CD1c-positive myeloid dendritic cell (primary cell): Measurements from ENCODE around the gene KLF15.

Source experiments
- DNase-seq: peaks from one replicate; pipeline ENCODE4 v3.0.0-alpha.2; 2016; ENCODE audit errors: extremely low spot score

The KLF15 gene

DNA sequence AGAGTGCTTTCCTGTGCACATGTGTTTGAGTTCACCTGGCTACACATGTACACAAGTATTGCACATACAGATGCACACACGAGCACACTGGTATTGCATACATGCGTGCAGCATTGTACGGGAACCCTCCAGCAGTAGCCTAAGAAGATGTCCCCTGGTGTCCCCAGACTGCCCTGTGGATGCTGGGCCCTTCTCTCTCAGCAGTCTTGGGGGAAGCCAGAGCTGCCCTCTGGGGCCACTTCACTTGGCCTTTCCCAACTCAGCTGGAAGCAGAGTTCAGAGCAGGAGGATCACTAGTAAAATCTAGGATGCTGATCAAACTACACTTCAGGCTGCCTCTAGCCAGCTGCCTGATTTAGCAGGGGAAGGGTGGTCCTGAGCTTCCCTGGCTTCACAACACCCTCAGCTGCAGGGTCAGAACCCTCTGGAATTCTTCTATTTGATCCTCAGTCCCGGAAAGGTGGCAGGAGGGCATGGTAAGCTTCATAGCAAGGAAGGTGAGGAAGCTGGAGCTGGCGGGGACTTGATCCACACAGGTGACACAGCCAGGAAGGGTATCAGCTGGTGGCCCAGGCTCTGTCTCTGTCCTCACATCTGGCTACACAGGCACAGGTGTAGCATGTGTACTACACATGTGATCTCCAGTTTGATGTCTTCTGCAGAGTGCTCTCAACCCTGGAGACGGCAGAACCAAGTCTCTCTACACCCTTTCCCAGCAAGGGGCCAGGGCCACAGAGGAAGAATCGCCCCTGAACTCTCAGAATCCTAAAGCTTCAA lies 36.5 kb downstream of the KLF15 start:
- DNase-seq: no peak

DNA sequence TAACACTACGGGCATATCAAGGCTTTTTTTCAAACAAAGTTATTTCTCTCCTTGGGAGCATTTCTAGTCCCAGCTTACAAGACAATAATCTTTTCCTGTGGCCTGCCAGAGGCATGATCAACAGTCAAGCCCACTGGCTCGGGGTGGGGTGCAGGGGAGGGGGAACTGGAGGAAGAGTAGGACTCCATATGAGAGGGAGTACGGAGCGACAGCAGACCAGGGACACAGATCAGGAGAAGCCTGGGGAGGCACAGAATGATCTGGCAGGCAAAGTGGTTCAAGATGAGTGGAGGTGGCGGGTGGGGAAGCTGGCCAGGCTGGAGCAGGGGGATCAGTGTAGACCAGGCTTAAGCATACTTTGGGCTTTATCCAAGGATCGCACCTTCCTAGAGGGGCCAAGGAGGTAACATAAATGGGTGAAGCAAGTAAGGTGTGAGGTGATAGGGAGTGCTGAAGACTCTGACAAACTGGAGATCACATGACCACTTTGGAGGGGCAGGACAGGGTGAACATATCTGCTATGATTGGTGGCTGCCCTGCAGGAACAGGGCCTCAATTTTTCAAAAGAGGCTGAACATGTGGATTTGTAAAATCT lies 37.4 kb downstream of the KLF15 start:
- no peak for DNase-seq

- no peak for DNase-seq
Observed at GRCh38 chr3:126317029-126317996, 39.9 kb downstream of the KLF15 start.

DNA sequence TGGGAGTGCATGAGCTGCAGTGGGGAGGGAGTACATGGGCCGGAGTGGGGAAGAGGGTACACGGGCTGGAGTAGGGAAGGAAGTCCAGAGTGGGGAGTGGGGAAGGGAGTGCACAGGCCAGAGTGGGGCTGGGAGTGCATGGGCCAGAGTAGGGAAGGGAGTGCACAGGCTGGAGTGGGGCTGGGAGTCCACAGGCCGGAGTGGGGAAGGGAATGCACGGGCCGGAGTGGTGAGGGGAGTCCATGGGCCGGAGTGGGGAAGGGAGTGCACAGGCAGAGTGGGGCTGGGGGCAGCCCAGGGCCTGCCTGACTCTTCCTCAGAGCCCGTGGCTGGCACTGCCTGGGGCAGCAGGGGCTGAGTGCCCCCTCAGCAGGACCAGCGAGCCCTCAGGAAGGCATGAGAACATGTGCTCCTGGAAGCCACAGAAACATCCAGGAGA lies 40.7 kb downstream of the KLF15 start:
- DNase-seq: no peak

- no peak for DNase-seq
Observed at GRCh38 chr3:126316031-126316461, 41.2 kb downstream of the KLF15 start.

DNA sequence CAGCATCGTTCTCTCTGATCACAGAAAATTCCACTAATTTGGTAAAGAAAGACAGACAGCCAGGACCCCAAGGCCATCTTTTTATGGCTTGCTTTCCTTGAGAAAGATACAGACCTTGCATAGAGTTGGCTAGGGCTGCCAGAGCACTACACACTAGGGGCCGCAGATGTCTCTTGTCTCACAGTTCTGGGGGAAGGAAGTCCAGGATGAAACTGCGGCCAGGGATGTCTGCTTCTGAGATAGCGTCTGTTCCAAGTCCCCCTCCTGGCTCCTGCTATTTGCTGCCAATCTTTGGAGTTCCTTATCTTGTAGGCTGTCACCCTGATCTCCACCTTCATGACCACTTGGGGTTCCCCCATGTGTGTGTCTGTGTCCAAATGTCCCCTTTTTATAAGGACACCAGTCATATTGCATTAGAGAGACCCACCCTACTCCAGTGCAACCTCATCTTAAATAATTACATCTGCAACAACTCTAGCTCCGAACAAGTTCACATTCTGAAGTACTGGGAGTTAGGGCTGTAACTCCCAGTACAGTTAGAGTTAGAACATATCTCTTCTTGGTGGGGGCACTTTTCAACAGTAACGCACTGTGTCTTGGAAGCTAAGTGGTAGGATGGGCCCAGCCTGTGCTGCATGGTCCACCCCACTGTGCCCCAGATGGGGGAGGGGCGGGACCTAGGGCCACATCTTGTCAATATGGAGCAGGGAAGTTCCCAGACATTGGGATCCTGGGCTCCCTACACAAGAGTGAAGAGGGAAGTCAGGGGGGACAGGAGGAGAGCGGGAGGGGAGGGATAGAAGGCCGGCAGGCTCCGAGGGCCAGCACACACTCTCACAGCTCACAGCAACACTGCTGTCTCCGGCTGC lies 42.2 kb downstream of the KLF15 start:
- DNase-seq: no peak

- no peak for DNase-seq
Observed at GRCh38 chr3:126314305-126314789, 42.9 kb downstream of the KLF15 start.

DNA sequence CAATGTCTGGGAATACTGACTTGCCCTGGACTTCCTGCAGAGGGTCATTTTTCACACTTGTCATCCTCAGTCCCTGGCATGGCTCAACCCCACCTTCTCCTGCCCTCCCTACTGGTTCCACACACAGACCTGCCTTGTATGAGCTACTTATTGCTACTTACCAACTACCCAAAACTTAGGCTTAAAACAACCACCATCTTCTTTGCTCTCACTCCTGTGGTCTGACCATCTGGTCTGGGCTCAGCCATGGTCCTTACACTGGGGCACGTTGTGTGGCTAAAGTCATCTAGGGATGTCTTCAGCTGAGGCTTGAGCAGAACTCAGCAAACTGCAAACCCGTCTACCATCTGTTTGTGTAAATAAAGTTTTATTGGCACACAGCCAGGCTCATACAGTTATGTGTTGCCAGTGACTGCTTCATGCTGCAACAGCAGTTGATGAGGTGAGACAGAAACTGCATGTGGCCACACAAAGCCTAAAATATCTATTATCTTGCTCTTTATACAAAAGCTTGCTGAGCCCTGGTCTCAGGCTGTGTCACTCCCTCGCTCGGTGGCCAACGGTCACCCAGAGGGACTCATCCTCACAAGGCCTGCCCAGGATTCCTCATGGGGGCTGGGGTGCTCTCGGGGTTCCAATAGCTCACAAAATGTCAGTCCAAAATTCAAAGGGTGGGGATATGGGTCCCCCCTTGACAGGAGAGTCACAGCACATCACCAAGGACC lies 43.5 kb downstream of the KLF15 start:
- DNase-seq: no peak

GRCh38 chr3:126313166-126313565 lies 44.0 kb downstream of the KLF15 start:
- DNase-seq: no peak

DNA sequence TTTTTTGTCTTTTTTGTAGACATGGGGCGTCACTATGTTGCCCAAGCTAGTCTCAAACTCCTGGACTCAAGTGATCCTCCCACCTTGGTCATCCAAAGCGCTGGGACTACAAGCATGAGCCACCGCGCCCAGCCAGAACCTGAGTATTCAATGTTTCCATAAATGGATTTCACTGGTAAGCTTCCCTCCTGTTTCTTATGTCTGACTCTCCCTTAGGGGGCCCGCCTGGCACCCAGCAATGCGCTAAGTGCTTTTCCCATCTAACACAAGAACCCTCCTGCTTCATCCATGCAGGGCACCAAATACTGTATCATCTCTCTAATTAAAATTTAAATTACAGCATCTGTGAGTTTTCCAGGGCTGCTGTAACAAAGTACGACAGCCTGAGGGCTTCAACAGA lies 44.9 kb downstream of the KLF15 start:
- DNase-seq: no peak

DNA sequence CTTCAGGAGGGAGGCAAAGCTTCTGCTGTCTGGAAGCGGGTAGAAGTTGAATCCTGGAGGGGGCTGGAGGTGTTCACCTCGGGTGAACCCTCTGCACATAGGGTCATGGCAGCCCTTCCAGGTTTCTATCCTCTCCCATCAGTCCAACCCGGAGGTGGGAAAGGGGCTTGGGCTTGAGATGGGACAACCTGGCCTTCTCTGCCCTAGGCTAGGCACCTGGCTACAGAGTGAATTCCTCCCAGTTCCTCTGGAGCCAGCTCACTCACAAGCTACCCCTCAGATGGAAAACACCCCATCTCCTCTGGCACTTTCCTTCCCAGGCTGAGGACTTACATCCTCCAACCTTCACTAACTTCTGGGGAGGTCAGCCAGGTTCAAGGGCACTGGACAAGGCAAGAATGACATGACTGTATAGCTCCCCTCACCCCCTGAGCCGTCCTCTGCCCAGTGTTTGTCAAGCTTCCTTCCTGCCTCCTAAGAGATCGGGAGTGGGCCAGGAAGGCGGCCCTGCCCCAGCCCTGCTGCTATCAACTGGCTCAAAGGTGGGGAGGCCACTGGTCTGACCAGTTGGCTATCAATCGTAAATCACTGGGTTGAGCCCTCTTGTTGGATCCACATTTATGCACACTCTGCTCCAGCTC lies 45.8 kb downstream of the KLF15 start:
- no peak for DNase-seq

DNA sequence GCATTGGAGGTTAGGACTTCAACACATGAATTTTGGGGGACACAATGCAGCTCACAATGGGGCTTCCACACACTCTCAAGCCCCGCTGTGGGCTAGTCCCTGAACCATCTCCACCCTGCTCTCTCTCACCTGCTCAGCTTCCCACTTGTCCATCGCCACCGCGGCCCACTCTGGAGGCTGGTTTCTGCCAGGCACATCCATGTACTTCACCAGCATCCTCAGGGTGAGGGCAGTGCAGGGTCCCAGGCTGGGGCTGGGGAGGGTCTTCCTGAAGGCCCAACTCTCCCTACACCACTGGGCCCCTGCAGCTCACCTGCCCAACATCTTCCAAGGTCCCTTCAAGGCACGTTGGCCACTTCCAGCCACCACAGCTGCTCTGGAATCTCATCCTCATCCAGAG lies 46.4 kb downstream of the KLF15 start:
- DNase-seq: no peak

DNA sequence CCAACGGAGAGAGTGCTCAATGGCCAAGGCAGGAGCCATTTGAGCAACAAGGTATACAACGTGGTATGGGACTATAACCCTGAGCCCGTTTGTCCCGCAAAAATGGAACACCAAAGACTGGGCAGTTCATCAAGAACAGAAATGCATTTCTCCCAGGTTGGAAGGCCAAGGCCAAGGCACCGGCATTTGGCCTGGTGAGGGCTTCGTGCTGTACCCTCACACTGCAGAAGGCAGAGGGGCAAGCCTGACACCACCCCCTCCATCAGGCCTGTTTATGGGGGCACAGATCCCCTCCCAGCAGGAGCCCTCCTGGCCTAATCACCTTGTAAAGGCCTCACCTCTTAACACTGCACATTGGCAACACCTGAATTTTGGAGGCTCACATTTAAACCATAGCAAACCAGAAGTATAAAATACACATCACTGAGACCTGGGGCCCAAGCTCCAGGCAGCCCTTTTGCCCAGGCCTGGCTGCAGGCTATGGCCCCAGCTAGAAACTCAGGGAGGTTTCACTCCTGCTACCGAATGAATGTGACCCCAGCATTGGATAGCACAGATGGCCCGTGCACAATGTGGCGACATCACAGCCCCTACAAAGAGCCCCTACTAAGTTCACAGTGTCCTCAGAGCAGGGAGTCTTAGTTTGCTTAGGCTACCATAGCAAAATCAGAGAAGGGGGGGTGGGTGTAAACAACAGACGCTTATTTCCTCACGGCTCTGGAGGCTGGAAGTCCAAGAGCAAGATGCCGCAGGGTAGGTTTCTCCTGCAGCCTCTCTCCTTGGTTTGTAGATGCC lies 47.1 kb downstream of the KLF15 start:
- DNase-seq: no peak

- no peak for DNase-seq
Observed at GRCh38 chr3:126309165-126309564, 48.0 kb downstream of the KLF15 start.

DNA sequence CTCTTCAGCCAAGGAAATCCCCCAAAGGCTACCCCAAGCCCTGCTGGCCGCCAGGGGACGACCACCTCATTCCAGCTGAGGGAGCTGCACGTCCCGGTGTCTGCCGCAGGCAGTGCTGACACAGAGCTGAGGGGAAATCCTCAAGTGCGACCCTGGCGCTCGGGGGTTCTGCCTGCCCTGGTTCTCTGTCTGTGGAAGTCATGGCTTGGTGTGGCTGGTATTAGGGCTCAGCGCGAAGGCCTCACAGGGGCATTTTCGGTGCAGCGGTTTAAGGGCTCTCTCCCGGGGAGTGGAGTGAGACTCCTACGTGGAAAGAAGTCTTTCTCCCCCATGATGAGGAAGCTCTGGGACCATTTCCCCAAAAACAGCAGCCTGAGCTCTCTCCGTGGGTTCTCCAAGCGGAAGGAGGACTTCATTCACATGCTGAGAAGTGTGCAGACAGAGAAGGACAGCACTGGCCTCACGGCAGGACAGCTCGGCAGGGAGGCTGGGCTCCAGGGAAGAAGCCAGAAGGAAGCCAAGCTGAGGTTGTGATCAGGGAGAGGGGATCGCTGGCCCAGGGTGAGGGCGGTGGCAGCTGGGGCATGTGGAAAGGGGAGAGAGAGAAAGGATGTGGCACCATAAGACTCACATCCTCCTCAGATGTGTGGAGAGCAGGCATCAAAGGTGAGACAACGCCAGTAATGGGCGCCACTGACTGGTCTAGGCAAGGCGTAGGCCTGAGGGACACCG lies 48.6 kb downstream of the KLF15 start:
- DNase-seq: no peak

- no peak for DNase-seq
Observed at GRCh38 chr3:126307591-126308393, 49.4 kb downstream of the KLF15 start.

GRCh38 chr3:126306888-126307482 lies 50.2 kb downstream of the KLF15 start:
- no peak for DNase-seq
